Embryonic facial prominence (tissue), 1 donor: ENCODE data around the gene SGCD.

ENCODE experiments used
- DNase-seq: peaks from one replicate; pipeline ENCODE4 v3.0.0-alpha.2; 2016; ENCODE audit errors: extremely low spot score

SGCD gene

DNA sequence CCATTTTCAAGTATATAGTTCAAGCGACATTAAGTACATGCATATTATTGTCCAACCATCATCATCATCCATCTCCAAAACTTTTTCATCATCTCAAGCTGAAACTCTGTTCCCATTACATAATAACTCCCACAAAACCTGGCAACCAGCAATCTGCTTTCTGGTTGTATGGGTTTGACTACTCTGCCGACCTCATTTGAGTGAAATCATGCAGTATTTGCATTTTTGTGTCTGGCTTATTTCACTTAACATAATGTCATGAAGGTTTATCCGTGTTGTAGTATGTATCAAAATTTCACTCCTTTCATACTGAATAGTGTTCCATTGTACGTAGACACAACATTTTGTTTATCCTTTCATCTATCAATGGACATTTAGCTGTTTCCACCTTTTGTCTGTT, 74.8 kb downstream of the SGCD start:
- no peak for DNase-seq

DNA sequence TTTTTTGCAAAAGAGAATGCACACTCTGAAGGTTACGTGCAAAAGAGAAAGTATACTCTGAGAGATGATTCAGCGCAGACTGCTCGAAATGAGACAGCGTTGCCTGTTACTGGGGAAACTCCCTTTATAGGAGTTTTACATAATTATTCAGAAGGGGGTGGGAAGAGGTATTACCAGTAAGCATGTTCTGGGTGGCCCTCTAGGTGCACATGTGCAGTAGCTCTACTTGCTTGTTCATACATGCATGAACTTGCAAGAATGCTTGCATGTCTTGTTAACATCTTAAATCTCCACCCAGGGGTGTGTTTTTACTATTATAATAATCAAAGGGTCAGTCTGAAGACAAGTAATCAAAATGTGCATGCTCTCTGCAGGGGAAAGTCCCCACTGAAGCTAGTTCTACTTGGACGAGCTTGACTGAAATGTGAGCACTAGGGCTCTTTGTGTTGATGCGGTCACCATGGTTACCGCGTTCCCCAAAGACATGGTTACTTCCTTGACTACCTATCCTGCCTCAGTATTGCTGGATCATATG, 75.5 kb downstream of the SGCD start:
- DNase-seq: peak; percentile 52

DNA sequence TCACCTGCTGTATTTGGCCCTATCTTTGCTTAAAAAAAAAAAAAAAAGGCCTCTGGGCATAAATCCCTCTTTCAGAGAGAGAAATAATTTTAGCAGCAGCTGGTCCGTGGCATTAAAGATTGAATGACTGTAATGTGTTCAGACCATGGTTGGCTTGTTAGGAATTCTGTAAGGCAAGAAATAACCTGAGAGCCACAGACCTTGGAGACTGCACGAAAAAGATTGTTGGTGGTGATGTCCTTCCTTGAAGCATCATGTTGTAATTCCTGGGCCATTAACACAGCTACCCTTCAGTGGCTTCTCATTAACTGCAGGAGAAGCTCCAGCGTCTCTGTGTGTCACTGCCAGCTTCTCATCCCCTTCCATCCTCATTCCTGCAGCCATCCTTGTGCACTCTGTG, 79.0 kb downstream of the SGCD start:
- DNase-seq: no peak

- DNase-seq: no peak
Observed at GRCh38 chr5:156407251-156407650, 80.3 kb downstream of the SGCD start.

DNA sequence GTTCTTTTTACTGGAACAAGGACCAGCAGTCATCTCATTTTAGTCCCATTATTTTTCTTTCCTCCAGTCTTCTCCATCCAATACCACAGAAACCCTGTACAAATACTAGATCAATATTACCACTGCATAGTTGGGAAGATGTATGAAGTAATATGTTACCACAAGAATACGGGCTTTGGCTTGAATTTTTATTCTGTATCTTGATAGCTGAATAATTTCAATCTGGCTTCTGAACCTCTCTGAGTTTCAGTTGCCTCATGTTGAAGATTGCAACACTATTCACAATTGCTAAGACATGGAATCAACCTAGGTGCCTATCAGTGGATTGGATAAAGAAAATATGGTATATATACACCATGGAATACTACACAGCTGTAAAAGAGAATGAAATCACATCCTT, 82.9 kb downstream of the SGCD start:
- no peak for DNase-seq

GRCh38 chr5:156411185-156411613, 84.2 kb downstream of the SGCD start:
- DNase-seq: no peak

DNA sequence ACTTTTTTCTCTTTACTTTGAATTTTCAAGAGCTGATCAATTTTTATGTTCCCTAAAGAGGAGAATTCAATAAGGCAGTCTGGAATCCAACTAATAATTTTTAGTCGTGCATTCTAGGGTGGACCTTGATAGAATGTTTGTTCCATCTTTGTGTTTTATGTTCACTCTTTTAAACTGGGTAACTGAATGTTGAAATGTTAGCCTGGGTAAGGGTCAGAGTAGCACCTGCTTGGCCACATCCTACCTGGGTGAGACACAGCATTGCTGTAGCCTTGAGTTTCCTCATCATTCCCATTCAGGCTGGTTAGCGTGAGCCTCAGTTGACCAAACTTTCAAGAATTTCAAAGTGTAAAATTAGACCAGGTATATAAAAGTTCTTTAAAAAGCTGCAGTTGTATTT, 85.0 kb downstream of the SGCD start:
- DNase-seq: no peak

DNA sequence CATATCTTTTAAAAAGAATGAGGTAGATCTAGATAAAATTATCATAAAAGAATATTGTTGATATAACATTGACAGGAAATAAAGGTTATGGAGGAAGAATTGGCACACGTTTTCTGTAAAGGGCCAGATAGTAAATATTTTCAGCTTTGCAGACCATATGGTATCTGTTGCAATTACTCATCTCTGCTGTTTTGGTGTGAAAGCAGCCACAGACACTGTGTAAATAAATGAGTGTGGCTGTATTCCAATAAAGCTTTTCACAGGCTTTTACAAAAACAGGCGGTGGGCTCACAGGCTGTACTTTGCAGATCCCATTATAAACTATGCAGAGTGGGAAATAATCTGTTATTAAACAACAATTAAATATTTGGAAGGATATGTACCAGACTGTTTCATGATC, 87.4 kb downstream of the SGCD start:
- DNase-seq: no peak

GRCh38 chr5:156419661-156420060, 92.7 kb downstream of the SGCD start:
- DNase-seq: no peak

GRCh38 chr5:156420665-156421064, 93.7 kb downstream of the SGCD start:
- no peak for DNase-seq

DNA sequence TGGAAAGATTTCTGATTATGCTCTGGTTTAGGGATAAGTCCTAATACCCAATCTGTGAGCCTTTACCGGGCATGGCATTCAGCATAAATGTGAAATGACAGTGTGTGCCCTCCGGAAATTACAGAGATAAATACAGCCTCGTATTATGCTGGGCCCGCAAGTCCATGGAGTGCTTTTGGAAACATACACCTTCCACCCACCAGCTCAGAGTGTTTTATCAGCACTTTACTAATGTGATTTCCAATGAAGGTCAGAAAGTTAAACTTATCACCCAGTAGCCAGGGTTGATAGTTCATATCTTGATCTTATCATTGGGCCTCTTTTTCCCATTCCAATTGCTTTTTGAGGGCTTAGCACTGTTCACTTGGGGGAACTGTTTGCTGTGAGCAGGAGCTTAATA, 94.8 kb downstream of the SGCD start:
- DNase-seq: no peak

GRCh38 chr5:156423597-156423996, 96.6 kb downstream of the SGCD start:
- DNase-seq: no peak

- DNase-seq: no peak
Observed at GRCh38 chr5:156427315-156427714, 100.4 kb downstream of the SGCD start.

DNA sequence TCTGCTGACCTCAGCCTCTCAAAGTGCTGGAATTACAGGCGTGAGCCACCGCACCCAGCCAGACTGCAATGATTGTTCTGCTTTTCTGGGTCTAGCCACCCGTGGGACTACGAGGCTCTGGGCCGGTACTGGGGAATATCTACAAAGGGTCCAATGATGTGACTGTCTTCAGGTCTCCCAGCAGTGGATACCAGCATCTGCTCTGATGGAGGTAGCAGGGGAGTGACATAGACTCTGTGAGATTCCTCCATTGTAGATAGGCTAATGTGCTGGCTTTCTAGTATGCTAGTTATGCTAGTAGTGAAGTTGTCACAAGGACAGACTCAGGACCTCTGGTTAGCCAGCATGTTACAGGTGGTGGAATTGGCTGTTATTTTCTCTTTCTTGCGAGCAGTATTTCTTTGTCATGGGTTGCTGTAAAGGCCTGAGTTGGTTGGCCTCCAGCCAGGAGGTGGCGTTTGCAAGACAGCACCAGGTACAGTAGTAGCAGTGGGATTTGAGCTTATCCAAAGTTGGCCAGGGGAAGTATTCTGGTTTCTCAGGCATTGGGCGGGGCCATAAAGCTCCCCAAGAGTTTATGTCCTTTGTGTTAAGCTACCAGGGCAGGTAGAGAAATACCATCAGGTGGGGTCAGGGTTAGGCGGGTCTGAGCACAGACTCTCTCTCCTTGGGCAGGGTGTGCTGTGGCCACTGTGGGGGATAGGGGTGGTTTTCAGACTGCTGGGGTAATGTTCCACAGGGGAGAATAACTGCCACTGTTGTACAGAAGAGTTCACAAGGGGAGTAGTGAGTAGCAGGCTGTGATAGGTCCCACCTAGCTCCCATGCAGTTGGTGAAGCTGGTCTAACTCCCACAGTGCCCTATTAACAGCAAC, 105.2 kb downstream of the SGCD start:
- no peak for DNase-seq

- no peak for DNase-seq
Observed at GRCh38 chr5:156432830-156433105, 105.8 kb downstream of the SGCD start.

GRCh38 chr5:156434471-156434870, 107.5 kb downstream of the SGCD start:
- no peak for DNase-seq

GRCh38 chr5:156435101-156435500, 108.1 kb downstream of the SGCD start:
- DNase-seq: no peak

GRCh38 chr5:156438076-156438475, 111.1 kb downstream of the SGCD start:
- DNase-seq: no peak

DNA sequence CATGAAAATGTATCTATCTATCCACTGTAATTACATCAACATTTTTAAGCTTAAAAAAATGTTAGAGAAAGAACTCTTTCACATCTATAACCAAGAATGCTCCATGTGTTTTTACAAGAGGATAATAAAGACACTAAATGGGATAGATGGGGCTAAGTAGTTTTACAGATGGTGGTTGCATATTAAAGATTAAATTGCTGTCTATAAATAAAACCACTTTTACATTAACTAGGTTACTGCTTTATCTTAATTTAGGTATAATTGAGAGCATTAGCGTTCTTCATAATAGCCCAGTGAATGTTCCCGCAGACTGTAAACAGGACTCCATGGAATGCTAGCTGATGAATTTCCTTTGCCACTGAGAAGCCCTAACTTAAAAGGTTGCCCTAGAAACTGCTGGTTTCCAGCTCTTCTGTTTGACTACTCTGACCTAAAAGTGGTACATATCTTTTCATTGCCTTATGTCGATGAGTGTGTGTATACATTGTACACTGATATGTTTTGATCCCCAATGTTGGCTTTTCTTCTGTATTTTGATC, 117.9 kb downstream of the SGCD start:
- no peak for DNase-seq

DNA sequence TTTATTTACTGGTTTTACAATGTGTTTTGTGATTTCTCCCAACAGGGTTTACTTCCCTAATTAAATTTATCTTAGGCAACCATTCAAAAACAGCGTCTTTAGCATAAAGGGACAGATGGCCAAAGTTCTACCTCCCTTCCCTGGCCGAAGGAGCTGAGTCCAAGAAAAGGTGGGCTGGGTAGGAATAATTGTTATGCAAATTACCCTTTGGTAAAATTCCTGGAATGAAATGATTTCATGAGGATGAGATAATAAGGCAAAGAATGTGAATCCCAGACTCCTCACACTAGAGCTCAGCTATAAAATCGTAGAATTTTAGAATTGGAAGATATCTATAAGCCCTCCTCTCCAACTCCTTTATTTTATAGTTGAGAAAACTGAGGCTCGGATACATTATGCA, 119.6 kb downstream of the SGCD start:
- no peak for DNase-seq

DNA sequence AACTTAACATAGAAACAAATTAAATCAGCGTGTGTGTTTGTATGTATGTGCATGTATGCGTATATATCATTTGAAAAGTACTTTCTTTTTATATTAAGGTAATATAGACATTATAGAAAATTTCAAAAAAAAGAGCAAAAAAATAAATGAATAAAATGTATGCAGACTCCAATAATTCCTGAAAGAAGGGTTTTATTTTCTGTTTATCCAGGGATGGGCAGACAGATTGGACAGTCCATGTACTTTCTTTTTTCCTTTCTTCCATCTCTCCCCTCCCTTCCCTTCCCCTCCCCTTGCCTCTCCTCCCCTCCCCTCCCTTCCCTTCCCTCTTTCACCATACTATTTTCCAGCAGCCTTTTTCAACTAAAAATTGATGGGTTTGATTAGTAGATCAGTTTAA, 123.8 kb downstream of the SGCD start:
- DNase-seq: no peak

GRCh38 chr5:156451505-156451904, 124.5 kb downstream of the SGCD start:
- no peak for DNase-seq

DNA sequence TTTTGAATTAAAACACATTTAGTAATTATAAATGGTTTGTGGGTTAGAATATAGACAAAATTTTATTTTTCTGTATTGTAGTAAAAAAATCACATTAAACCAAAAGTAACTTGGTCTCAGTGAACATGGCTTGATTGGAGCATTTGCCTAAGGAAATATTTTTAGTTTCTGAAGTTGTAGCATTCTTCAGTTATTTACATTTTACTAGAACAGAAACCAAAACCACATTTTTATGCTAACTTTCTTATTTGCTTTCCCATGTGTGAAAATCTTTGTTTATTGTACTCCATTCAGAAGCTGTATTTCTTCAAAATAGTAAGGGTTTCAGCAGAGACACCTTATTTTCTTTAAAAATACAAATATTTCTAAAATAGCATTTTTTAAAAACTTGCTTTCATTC, 129.9 kb downstream of the SGCD start:
- DNase-seq: no peak
